ENCODE results near the gene CCDC191.

CCDC191 gene

DNA sequence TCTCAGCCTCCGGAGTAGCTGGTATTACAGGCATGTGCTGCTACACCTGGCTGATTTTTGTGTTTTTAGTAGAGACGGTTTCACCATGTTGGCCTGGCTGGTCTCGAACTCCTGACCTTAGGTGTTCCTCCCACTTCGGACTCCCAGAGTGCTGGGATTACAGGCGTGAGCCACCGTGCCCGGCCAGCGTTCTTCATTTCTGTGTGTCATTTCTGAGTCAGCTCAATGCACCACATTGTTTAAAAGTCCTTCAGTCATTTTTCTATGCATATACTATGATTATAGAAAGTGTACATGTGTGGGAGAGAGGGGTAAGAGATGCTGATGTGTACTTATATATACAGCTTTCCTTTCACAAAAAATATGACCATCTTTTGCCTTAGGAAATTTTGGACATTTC is 2.3 kb upstream of the CCDC191 start:
- no peak for TF ChIP-seq CEBPB (IDR thresholded peaks at IDR 0.05)
- TF ChIP-seq CREB1 (IDR thresholded peaks at IDR 0.05; ENCODE audit: low read depth) = no peak
- TF ChIP-seq EP300 (IDR thresholded peaks at IDR 0.05; ENCODE audit: borderline replicate concordance) = no peak
- no peak for TF ChIP-seq TCF12 (IDR thresholded peaks at IDR 0.05; ENCODE audit: low read depth)
- TF ChIP-seq YY1 (IDR thresholded peaks at IDR 0.05; ENCODE audit: low read depth) = no peak
- TF ChIP-seq USF1 (IDR thresholded peaks at IDR 0.05) = no peak

DNA sequence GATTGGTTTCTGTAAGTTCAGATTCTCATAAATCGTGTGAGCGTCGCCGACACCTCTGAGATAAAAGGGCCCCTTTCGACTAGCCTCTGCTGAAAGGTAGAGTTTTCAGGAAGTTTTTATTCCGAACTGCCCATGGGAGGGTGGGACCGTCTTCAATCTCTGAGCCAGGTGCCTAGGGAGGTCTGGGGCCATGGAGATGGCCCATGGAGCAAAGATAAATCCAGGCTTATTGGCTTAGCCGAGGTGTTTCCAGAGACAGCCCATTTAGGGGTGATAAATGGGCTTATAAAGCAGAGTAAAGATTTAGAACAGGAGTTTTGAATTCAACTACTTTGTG is 653 bp upstream of the CCDC191 start:
- TF ChIP-seq ZBTB7A (IDR thresholded peaks at IDR 0.05; ENCODE audit: low read depth) (no peak), TAF1 (IDR thresholded peaks at IDR 0.05; ENCODE audit: low read depth) (no peak), FOXM1 (IDR thresholded peaks at IDR 0.05; ENCODE audit: borderline replicate concordance, low read depth) (no peak), TEAD4 (IDR thresholded peaks at IDR 0.05) (no peak), RAD21 (IDR thresholded peaks at IDR 0.05; ENCODE audit: low read depth) (no peak), MAX (IDR thresholded peaks at IDR 0.05) (no peak), CREB1 (IDR thresholded peaks at IDR 0.05; ENCODE audit: low read depth) (no peak), YY1 (IDR thresholded peaks at IDR 0.05; ENCODE audit: low read depth) (no peak), NFIC (IDR thresholded peaks at IDR 0.05) (no peak), TCF12 (IDR thresholded peaks at IDR 0.05; ENCODE audit: low read depth) (no peak), EP300 (IDR thresholded peaks at IDR 0.05; ENCODE audit: borderline replicate concordance) (no peak), CEBPB (IDR thresholded peaks at IDR 0.05) (no peak), EGR1 (IDR thresholded peaks at IDR 0.05) (no peak), USF1 (IDR thresholded peaks at IDR 0.05) (no peak)
- TF ChIP-seq, protein P1, sequence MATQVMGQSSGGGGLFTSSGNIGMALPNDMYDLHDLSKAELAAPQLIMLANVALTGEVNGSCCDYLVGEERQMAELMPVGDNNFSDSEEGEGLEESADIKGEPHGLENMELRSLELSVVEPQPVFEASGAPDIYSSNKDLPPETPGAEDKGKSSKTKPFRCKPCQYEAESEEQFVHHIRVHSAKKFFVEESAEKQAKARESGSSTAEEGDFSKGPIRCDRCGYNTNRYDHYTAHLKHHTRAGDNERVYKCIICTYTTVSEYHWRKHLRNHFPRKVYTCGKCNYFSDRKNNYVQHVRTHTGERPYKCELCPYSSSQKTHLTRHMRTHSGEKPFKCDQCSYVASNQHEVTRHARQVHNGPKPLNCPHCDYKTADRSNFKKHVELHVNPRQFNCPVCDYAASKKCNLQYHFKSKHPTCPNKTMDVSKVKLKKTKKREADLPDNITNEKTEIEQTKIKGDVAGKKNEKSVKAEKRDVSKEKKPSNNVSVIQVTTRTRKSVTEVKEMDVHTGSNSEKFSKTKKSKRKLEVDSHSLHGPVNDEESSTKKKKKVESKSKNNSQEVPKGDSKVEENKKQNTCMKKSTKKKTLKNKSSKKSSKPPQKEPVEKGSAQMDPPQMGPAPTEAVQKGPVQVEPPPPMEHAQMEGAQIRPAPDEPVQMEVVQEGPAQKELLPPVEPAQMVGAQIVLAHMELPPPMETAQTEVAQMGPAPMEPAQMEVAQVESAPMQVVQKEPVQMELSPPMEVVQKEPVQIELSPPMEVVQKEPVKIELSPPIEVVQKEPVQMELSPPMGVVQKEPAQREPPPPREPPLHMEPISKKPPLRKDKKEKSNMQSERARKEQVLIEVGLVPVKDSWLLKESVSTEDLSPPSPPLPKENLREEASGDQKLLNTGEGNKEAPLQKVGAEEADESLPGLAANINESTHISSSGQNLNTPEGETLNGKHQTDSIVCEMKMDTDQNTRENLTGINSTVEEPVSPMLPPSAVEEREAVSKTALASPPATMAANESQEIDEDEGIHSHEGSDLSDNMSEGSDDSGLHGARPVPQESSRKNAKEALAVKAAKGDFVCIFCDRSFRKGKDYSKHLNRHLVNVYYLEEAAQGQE (IDR thresholded peaks at IDR 0.05; ENCODE audit: low read depth) = no peak

DNA sequence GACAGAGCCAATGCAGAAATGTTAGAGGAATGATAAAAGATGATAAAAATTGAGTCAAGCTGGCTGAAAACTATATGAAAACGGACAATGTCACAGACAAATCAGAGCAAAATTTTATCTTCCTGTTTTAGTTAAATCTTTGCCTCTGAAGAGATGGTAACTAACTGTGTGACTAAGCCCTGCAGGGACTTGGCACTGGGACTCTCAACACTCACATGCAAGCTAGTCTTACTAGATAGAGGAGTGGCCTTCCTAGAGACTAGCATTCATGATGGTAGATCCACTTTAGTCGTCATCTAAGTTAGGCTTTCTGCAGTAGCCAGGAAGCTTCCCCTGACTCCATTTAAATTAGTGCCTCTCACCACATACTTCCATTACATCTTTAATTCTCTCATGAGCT is 4.1 kb downstream of the CCDC191 start:
- TF ChIP-seq CEBPB (IDR thresholded peaks at IDR 0.05) = no peak
- no peak for TF ChIP-seq NFIC (IDR thresholded peaks at IDR 0.05)
- no peak for TF ChIP-seq YY1 (IDR thresholded peaks at IDR 0.05; ENCODE audit: low read depth)
- no peak for TF ChIP-seq EGR1 (IDR thresholded peaks at IDR 0.05)
- TF ChIP-seq USF1 (IDR thresholded peaks at IDR 0.05) = no peak
- TF ChIP-seq TCF12 (IDR thresholded peaks at IDR 0.05; ENCODE audit: low read depth) = no peak
- TF ChIP-seq, protein P1 (IDR thresholded peaks at IDR 0.05; ENCODE audit: low read depth) = no peak
- TF ChIP-seq EP300 (IDR thresholded peaks at IDR 0.05; ENCODE audit: borderline replicate concordance) = no peak
- no peak for TF ChIP-seq FOXM1 (IDR thresholded peaks at IDR 0.05; ENCODE audit: borderline replicate concordance, low read depth)

DNA sequence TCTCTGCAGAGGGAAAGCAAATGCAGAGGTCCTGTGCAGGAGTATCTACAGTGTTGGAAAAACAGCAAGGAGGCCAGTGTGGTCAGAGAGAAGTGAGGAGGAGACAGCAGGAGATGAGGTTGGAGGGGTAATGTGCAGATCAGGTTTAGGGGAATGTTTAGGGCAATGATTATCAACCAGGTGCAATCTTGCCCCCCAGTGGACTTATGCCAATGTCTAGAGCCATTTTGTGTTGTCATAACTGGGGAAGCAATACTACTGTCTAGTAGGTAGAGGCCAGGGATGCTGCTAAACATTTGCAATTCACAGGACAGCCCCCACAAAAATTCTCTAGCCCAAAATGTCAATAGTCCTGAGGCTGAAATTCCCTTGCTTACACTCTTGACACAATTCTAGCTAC is 13.1 kb downstream of the CCDC191 start:
- no peak for TF ChIP-seq TAF1 (IDR thresholded peaks at IDR 0.05; ENCODE audit: low read depth)
- no peak for TF ChIP-seq NFIC (IDR thresholded peaks at IDR 0.05)
- no peak for TF ChIP-seq EGR1 (IDR thresholded peaks at IDR 0.05)
- no peak for TF ChIP-seq EP300 (IDR thresholded peaks at IDR 0.05; ENCODE audit: borderline replicate concordance)
- TF ChIP-seq TCF12 (IDR thresholded peaks at IDR 0.05; ENCODE audit: low read depth) = no peak
- no peak for TF ChIP-seq ZBTB7A (IDR thresholded peaks at IDR 0.05; ENCODE audit: low read depth)
- TF ChIP-seq TEAD4 (IDR thresholded peaks at IDR 0.05) = no peak
- no peak for TF ChIP-seq CREB1 (IDR thresholded peaks at IDR 0.05; ENCODE audit: low read depth)
- no peak for TF ChIP-seq RAD21 (IDR thresholded peaks at IDR 0.05; ENCODE audit: low read depth)
- TF ChIP-seq USF1 (IDR thresholded peaks at IDR 0.05) = no peak
- TF ChIP-seq YY1 (IDR thresholded peaks at IDR 0.05; ENCODE audit: low read depth) = no peak

DNA sequence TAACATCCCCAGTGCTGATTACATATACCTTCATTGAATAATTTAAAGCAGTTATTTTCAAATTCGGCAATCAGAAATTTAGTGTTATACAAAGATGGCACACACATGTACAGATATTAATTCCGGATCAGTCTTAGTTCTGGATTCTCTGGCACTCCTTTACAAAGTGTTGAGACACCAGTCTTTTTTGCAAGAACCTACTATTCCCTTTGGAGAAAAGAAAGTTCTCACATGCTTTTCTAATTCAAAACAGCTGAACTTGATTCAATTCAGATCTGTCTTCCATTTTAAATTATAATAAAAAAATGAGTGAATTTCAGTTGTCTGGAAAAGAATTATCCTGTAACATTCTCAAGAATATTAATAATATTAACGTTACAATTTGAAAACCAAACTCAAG is 20.4 kb downstream of the CCDC191 start:
- no peak for TF ChIP-seq CEBPB (IDR thresholded peaks at IDR 0.05)
- TF ChIP-seq TEAD4 (IDR thresholded peaks at IDR 0.05) = no peak
- TF ChIP-seq ZBTB7A (IDR thresholded peaks at IDR 0.05; ENCODE audit: low read depth) = no peak
- TF ChIP-seq FOXM1 (IDR thresholded peaks at IDR 0.05; ENCODE audit: borderline replicate concordance, low read depth) = no peak
- TF ChIP-seq, protein P1 (IDR thresholded peaks at IDR 0.05; ENCODE audit: low read depth) = no peak
- TF ChIP-seq NFIC (IDR thresholded peaks at IDR 0.05) = no peak
- no peak for TF ChIP-seq CREB1 (IDR thresholded peaks at IDR 0.05; ENCODE audit: low read depth)
- no peak for TF ChIP-seq USF1 (IDR thresholded peaks at IDR 0.05)
- no peak for TF ChIP-seq RAD21 (IDR thresholded peaks at IDR 0.05; ENCODE audit: low read depth)
- TF ChIP-seq TCF12 (IDR thresholded peaks at IDR 0.05; ENCODE audit: low read depth) = no peak
- TF ChIP-seq EGR1 (IDR thresholded peaks at IDR 0.05) = no peak
- TF ChIP-seq MAX (IDR thresholded peaks at IDR 0.05) = no peak
- TF ChIP-seq YY1 (IDR thresholded peaks at IDR 0.05; ENCODE audit: low read depth) = no peak
- no peak for TF ChIP-seq EP300 (IDR thresholded peaks at IDR 0.05; ENCODE audit: borderline replicate concordance)
- TF ChIP-seq TAF1 (IDR thresholded peaks at IDR 0.05; ENCODE audit: low read depth) = no peak

Measured in Ishikawa (cell line).